Choroid plexus epithelial cell (primary cell): ENCODE measurements around the gene CEP170B.

Experiments used
- DNase-seq: peaks from one replicate; pipeline ENCODE4 v3.0.0-alpha.2; 2010; ENCODE audit warnings: low read depth
- H3K4me3 ChIP-seq: 2 replicates; pipeline ENCODE4 v1.5.1; 2011; ENCODE audit warnings: low read depth, mild to moderate bottlenecking, control low read depth, low read length, moderate library complexity
- TF ChIP-seq, protein P1 (sequence below): conservative IDR thresholded peaks from 2 replicates; pipeline ENCODE4 v1.5.1; 2011; ENCODE audit warnings: low read depth, mild to moderate bottlenecking, control low read depth, inconsistent platforms, low read length, moderate library complexity

Gene CEP170B

DNA sequence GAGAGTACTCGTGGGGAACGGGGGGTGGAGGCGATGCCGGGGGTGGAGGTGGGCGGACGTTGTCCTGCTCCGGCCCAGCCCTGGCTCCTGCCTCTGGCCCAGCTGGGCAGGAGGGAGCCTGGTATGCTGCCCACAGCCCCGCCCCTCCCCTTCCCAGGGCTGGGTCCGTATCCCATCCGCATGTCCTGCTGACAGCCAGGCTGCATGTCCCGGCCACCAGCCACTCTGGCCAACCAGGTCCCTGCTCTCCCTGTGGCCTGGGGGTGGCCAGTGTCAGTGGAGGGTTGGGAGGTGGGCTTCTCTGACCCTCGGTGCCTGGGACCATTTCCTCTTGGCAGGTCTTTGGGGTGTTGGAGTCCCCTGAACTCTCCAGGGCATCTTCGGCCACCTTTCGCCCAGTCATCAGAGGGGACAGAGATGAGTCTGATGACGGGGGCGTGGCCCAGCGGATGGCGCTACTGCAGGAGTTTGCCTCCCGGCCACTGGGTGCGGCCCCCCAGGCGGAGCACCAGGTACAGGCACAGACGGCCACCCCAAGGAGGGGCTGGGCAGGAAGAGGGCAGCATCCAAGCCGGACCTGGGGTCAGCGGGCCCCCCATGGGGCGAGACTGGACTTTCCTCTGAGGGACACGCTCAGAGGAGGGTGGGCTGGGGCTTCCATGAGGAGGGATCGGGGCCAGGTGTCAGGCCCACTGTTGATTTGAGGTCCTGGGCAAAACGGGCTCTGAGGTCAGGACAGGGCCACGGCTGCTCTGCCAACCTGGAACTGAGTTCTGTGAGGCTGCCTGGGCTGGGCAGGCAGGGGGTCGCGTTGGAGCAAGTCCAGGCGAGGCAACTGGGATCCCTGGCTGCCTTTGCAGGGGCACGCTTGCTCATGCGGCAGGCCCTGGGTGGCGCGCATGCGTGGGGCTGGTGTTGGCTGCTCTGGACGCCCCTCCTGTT, 20.2 kb downstream of the CEP170B start:
- DNase-seq, result no peak
- no peak overlapping the region for H3K4me3 ChIP-seq
- TF ChIP-seq, protein P1, sequence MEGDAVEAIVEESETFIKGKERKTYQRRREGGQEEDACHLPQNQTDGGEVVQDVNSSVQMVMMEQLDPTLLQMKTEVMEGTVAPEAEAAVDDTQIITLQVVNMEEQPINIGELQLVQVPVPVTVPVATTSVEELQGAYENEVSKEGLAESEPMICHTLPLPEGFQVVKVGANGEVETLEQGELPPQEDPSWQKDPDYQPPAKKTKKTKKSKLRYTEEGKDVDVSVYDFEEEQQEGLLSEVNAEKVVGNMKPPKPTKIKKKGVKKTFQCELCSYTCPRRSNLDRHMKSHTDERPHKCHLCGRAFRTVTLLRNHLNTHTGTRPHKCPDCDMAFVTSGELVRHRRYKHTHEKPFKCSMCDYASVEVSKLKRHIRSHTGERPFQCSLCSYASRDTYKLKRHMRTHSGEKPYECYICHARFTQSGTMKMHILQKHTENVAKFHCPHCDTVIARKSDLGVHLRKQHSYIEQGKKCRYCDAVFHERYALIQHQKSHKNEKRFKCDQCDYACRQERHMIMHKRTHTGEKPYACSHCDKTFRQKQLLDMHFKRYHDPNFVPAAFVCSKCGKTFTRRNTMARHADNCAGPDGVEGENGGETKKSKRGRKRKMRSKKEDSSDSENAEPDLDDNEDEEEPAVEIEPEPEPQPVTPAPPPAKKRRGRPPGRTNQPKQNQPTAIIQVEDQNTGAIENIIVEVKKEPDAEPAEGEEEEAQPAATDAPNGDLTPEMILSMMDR, result no peak

DNA sequence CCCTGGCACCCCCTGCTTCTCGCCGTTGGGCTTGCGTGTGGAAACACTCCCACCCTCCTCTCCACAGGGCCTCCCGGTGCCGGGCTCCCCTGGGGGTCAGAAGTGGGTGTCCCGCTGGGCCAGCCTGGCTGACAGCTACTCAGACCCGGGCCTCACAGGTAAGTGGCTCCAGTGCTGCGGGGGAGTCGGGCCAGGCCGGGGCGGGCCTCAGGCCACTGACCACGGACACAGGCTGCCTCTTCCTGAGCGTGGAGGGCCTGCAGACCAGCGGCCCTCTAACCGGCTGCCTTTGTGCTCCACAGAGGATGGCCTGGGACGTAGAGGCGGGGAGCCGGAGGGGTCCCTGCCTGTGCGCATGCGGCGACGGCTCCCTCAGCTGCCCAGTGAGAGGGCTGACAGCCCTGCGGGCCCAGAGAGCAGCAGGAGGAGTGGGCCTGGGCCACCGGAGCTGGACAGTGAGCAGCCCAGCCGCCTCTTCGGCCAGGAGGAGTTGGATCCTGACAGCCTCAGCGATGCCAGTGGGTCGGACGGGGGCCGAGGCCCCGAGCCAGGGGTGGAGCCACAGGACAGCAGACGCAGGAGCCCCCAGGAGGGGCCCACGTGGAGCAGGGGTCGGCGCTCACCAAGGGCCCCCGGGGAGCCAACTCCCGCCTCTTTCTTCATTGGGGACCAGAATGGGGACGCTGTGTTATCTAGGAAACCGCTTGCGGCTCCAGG, 21.1 kb downstream of the CEP170B start:
- DNase-seq, result no peak
- TF ChIP-seq, protein P1, result no peak
- H3K4me3 ChIP-seq, result no peak overlapping the region

DNA sequence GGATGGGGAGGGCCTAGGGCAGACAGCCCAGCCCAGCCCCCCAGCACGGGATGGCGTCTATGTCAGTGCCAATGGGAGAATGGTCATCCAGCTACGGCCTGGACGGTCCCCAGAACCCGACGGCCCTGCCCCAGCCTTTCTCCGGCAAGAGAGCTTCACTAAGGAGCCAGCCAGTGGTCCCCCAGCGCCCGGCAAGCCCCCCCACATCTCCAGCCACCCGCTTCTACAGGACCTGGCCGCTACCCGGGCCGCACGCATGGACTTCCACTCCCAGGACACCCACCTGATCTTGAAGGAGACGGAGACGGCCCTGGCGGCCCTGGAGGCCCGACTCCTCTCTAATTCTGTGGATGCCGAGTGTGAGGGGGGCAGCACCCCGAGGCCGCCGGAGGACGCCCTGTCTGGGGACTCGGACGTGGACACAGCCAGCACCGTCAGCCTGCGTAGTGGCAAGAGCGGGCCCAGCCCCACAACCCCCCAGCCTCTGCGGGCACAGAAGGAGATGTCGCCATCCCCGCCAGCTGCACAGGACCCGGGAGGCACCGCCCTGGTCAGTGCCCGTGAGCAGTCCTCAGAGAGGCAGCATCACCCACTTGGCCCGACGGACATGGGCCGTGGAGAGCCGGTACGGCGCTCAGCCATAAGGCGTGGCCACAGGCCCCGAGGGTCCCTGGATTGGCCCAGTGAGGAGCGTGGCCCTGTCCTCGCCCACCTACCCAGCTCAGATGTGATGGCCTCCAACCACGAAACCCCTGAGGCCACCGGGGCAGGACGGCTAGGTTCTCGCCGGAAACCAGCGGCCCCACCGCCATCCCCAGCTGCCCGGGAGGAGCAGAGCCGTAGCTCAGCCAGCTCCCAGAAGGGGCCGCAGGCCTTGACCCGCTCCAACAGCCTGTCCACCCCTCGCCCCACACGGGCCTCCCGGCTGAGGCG, 21.9 kb downstream of the CEP170B start:
- TF ChIP-seq, protein P1, result no peak
- no peak for DNase-seq
- H3K4me3 ChIP-seq, result no peak overlapping the region

DNA sequence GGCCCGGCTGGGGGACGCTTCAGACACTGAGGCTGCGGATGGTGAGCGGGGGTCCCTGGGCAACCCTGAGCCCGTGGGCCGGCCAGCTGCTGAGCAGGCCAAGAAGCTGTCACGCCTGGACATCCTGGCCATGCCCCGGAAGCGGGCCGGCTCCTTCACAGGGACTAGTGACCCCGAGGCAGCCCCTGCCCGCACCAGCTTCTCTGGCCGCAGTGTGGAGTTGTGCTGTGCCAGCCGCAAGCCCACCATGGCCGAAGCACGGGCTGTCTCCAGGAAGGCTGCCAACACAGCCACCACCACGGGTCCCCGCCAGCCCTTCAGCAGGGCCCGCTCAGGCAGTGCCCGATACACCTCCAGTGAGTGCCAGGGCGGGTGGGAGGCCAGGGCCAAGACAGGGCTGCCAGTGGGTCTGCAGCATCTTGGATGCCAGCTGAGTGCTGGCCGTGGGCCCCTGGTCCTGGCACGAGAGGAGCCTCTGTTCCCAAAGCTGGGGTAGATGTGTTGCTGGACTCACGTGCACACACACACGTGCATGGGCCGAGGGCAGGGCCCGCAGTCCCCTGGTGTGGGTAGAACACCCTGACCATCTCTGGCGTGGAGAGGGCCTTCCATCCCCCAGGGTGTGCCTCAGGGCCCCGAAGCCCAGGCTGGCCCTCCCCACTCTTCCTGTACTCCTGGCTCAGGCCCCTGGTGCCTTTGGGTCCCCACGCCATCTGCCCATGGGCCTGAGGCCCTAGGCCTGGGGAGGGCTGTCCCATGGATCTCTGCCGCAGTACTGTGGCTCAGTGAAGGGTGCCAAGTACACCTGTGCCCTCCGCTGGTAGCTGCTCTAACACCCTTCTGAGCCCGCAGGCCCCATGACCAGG, 22.8 kb downstream of the CEP170B start:
- no peak for DNase-seq
- TF ChIP-seq, protein P1, result no peak
- H3K4me3 ChIP-seq, result no peak overlapping the region

DNA sequence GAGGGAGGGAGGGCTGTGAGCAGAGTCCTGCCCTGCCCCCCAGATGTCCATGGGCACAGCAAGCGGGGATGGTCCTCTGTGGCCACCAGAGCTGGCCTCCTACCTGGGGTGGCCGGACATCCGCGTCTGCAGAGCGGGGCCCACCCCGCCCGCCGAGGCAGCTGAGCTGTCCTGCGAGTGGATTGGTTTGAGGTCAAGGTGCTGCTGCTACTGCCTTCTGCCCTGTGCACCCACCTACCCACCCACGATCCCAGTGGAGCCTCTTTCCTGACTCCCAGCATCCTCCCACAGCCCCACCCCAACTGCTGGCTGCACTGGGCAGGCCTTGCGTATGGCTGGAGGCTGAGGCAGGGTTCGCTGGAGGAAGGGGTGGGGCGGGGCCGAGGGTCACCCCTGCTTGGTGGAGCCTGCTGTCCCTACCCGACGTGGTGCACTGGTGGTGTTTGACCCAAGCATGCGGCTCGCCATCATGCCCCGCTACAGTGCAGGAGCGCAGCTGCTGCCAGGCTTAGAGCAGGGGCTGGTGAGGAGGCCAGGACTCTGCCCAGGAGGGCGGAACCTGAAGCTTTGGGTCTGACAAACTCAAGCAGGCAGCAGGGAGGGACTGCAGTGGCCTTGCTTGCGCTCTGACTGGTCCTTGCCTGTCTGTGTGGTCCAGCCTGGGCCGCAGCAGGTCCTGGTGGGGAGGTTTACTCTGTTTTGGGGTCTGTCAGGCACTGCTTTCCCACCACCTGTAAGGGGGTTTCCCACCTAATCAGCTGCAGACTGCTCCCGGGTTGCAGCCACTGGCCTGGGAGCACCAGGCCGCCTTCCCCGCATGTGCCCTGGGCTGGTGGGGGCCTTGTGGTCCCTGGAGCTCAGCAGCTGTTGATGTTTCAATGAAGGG, 23.7 kb downstream of the CEP170B start:
- TF ChIP-seq, protein P1, result no peak
- H3K4me3 ChIP-seq, result no peak overlapping the region
- DNase-seq, result no peak
